Measurements from ENCODE around the gene PIP.

DNA sequence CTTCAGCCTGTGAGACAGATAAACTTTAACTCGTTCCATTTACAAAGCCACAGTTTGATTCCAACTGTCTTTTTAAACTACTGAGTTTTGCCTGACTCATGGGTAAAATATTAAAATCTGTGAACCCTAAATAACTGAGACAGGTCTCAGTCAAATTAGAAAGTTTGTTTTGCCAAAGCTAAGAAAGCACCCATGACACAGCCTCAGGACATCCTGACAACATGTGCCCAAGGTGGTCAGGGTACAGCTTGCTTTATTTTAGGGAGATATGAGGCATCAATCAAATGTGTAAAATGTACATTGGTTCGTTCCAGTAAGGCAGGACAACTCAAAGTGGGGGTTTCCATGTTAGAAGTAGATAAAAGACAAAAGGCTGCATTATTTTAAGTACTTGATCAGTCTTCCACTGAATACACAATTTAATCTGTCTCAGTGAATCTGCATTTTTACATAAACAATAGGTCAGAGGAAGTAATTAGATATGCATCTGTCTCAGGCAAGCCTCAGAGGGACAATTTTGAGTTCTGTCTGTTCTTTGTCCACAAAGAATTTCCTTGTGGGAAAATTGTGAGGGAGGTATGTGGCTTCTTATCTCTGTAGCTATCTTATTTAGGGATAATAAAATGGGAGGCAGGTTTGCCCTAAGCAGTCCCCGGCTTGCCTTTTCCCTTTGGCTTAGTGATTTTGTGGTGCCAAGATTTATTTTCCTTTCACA lies 11.0 kb upstream of the PIP start:
- TF ChIP-seq, protein P1, sequence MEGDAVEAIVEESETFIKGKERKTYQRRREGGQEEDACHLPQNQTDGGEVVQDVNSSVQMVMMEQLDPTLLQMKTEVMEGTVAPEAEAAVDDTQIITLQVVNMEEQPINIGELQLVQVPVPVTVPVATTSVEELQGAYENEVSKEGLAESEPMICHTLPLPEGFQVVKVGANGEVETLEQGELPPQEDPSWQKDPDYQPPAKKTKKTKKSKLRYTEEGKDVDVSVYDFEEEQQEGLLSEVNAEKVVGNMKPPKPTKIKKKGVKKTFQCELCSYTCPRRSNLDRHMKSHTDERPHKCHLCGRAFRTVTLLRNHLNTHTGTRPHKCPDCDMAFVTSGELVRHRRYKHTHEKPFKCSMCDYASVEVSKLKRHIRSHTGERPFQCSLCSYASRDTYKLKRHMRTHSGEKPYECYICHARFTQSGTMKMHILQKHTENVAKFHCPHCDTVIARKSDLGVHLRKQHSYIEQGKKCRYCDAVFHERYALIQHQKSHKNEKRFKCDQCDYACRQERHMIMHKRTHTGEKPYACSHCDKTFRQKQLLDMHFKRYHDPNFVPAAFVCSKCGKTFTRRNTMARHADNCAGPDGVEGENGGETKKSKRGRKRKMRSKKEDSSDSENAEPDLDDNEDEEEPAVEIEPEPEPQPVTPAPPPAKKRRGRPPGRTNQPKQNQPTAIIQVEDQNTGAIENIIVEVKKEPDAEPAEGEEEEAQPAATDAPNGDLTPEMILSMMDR (IDR thresholded peaks at IDR 0.05; ENCODE audit: insufficient read depth, low read length, poor library complexity, severe bottlenecking), result no peak
- TF ChIP-seq EZH2phosphoT487 (conservative IDR thresholded peaks at IDR 0.05; ENCODE audit: low read length), result no peak
